H9 (cell line): Measurements from ENCODE around the gene DHRSX. TPM values are rescaled to one million over a fixed set of nuclear protein-coding genes. Genes with fewer than 3 reads are reported as not detected.

Source experiments
- DNase-seq: peaks from one replicate; pipeline ENCODE4 v3.0.0-alpha.2; 2017
- H2AFZ ChIP-seq: one replicate; pipeline ENCODE4 v1.6.1; 2013; ENCODE audit warnings: mild to moderate bottlenecking, low read length, control low read depth, moderate library complexity
- H2AK5ac ChIP-seq: 2 replicates; pipeline ENCODE4 v1.6.1; 2013; ENCODE audit warnings: low read length, control low read depth, mixed read lengths; ENCODE audit not compliant: insufficient read length
- H2BK120ac ChIP-seq: one replicate; pipeline ENCODE4 v1.6.1; 2013; ENCODE audit warnings: low read depth, mild to moderate bottlenecking, low read length, control low read depth, inconsistent platforms; ENCODE audit not compliant: poor library complexity, severe bottlenecking
- H2BK12ac ChIP-seq: 2 replicates; pipeline ENCODE4 v1.6.1; 2013; ENCODE audit warnings: low read length, control low read depth, mixed read lengths, low read depth; ENCODE audit not compliant: insufficient read length
- H2BK15ac ChIP-seq: 2 replicates; pipeline ENCODE4 v1.6.1; 2013; ENCODE audit warnings: low read depth, low read length, control low read depth
- H2BK20ac ChIP-seq: one replicate; pipeline ENCODE4 v1.6.1; 2013; ENCODE audit warnings: low read depth, mild to moderate bottlenecking, low read length, control low read depth, inconsistent platforms; ENCODE audit not compliant: poor library complexity, severe bottlenecking
- H2BK5ac ChIP-seq: 2 replicates; pipeline ENCODE4 v1.6.1; 2013; ENCODE audit warnings: low read length, control low read depth, mixed read lengths; ENCODE audit not compliant: insufficient read length
- H3K14ac ChIP-seq: 2 replicates; pipeline ENCODE4 v1.6.1; 2013; ENCODE audit warnings: low read length, control low read depth; ENCODE audit not compliant: insufficient read depth
- H3K18ac ChIP-seq: 2 replicates; pipeline ENCODE4 v1.6.1; 2013; ENCODE audit warnings: low read depth, mild to moderate bottlenecking, mixed read lengths, low read length, control low read depth; ENCODE audit not compliant: insufficient read length
- H3K23ac ChIP-seq: 2 replicates; pipeline ENCODE4 v1.6.1; 2013; ENCODE audit warnings: low read length, control low read depth, mixed read lengths, low read depth; ENCODE audit not compliant: insufficient read length
- H3K23me2 ChIP-seq: 2 replicates; pipeline ENCODE4 v1.6.1; 2013; ENCODE audit warnings: low read depth, mild to moderate bottlenecking, mixed read lengths, low read length, control low read depth; ENCODE audit not compliant: insufficient read length, poor library complexity, severe bottlenecking
- H3K27ac ChIP-seq: 2 replicates; pipeline ENCODE4 v1.5.1; 2013; ENCODE audit warnings: low read length, control low read depth, mixed read lengths, low read depth; ENCODE audit not compliant: insufficient read length
- H3K27me3 ChIP-seq: 2 replicates; pipeline ENCODE4 v1.6.1; 2013; ENCODE audit warnings: low read length, control low read depth, inconsistent platforms; ENCODE audit not compliant: insufficient read depth
- H3K4ac ChIP-seq: 2 replicates; pipeline ENCODE4 v1.6.1; 2013; ENCODE audit warnings: low read depth, mild to moderate bottlenecking, control low read depth, inconsistent platforms, low read length, moderate library complexity
- H3K4me1 ChIP-seq: 2 replicates; pipeline ENCODE4 v1.6.1; 2013; ENCODE audit warnings: low read length, control low read depth, inconsistent platforms; ENCODE audit not compliant: insufficient read depth
- H3K4me2 ChIP-seq: 2 replicates; pipeline ENCODE4 v1.6.1; 2013; ENCODE audit warnings: low read length, control low read depth, mixed read lengths; ENCODE audit not compliant: insufficient read length, insufficient read depth
- H3K56ac ChIP-seq: 2 replicates; pipeline ENCODE4 v1.6.1; 2013; ENCODE audit warnings: low read depth, mild to moderate bottlenecking, mixed read lengths, low read length, control low read depth; ENCODE audit not compliant: insufficient read length
- H3K79me1 ChIP-seq: 2 replicates; pipeline ENCODE4 v1.6.1; 2013; ENCODE audit warnings: low read depth, mild to moderate bottlenecking, moderate library complexity, low read length, control low read depth, inconsistent platforms; ENCODE audit not compliant: insufficient read depth, poor library complexity, severe bottlenecking
- H3K79me2 ChIP-seq: 2 replicates; pipeline ENCODE4 v1.6.1; 2013; ENCODE audit warnings: low read length, control low read depth, inconsistent platforms; ENCODE audit not compliant: insufficient read depth
- H3K9ac ChIP-seq: 2 replicates; pipeline ENCODE4 v1.6.1; 2013; ENCODE audit warnings: low read length, control low read depth, mixed read lengths; ENCODE audit not compliant: insufficient read length; ENCODE audit errors: extremely low read depth
- H3K9me3 ChIP-seq: one replicate; pipeline ENCODE4 v1.6.1; 2013; ENCODE audit warnings: low read depth, low read length, inconsistent platforms; ENCODE audit not compliant: control insufficient read depth
- H3T11ph ChIP-seq: one replicate; pipeline ENCODE4 v1.6.1; 2013; ENCODE audit warnings: mild to moderate bottlenecking, low read length, control low read depth, inconsistent platforms
- H4K20me1 ChIP-seq: one replicate; pipeline ENCODE4 v1.6.1; 2013; ENCODE audit not compliant: control insufficient read depth, insufficient read length, insufficient read depth
- H4K5ac ChIP-seq: 2 replicates; pipeline ENCODE4 v1.6.1; 2013; ENCODE audit warnings: low read depth, mild to moderate bottlenecking, mixed read lengths, low read length, control low read depth; ENCODE audit not compliant: insufficient read length
- H4K8ac ChIP-seq: replicated peaks from 2 replicates; pipeline ENCODE4 v1.6.1; 2013; ENCODE audit warnings: low read length, control low read depth, mixed read lengths, low read depth; ENCODE audit not compliant: insufficient read length
- H4K91ac ChIP-seq: 2 replicates; pipeline ENCODE4 v1.6.1; 2013; ENCODE audit warnings: low read depth, mild to moderate bottlenecking, moderate library complexity, mixed read lengths, low read length, control low read depth; ENCODE audit not compliant: insufficient read length
- H3K27ac Mint-ChIP-seq, 3 experiments: 2 replicates in 2 of 3; 3 replicates in 1 of 3; pipeline ENCODE4 v1.8.0; 2020 to 2021; ENCODE audit warnings: mixed read lengths in 3 of 3, mild to moderate bottlenecking in 1 of 3, moderate library complexity in 1 of 3
- H3K27me3 Mint-ChIP-seq: 2 replicates; pipeline ENCODE4 v1.8.0; 2021; ENCODE audit warnings: low read depth, mild to moderate bottlenecking, moderate library complexity, mixed read lengths
- H3K36me3 Mint-ChIP-seq, 3 experiments: 2 replicates in 2 of 3; 3 replicates in 1 of 3; pipeline ENCODE4 v1.8.0; 2020 to 2021; ENCODE audit warnings: low read depth in 3 of 3, mixed read lengths in 3 of 3; ENCODE audit not compliant: insufficient read depth in 1 of 3
- H3K4me1 Mint-ChIP-seq, 2 experiments: 2 replicates each; pipeline ENCODE4 v1.8.0; 2020; ENCODE audit warnings: mixed read lengths in 2 of 2
- H3K4me3 Mint-ChIP-seq, 2 experiments: 2 replicates in 1 of 2; 3 replicates in 1 of 2; pipeline ENCODE4 v1.8.0; 2020 to 2021; ENCODE audit warnings: mild to moderate bottlenecking in 2 of 2, mixed read lengths in 2 of 2, moderate library complexity in 1 of 2
- H3K9me3 Mint-ChIP-seq, 2 experiments: 2 replicates in 1 of 2; 3 replicates in 1 of 2; pipeline ENCODE4 v1.8.0; 2020; ENCODE audit warnings: mild to moderate bottlenecking in 2 of 2, mixed read lengths in 2 of 2, moderate library complexity in 1 of 2
- WGBS: extraction: QIAGEN DNeasy Blood & Tissue Kit; methylation state at CpG from one replicate; pipeline ENCODE4 v1.1.7; 2013; ENCODE audit warnings: missing lambda C conversion rate, low lambda C conversion rate, mixed read lengths; ENCODE audit not compliant: insufficient read length; ENCODE audit errors: extremely low coverage; 5-methylcytosine and 5-hydroxymethylcytosine counted together
- total RNA-seq: library from RNA; stranded (reverse); gene quantifications from 2 replicates; pipeline ENCODE4 v1.2.1, GENCODE V29; 2021
- TF ChIP-seq, protein P1 (sequence below): fragments of 200-600 bp; sonication (generic); conservative IDR thresholded peaks from 3 replicates; pipeline ENCODE4 v1.8.0; 2021; ENCODE audit warnings: antibody characterized with exemption, mild to moderate bottlenecking

Gene DHRSX
- total RNA-seq, 1 experiment from 2014 or later, result 44.0 TPM

GRCh38 chrX:2513121-2513664 lies 12.4 kb upstream of the DHRSX start:
- H3K18ac ChIP-seq, result no peak overlapping the region
- TF ChIP-seq, protein P1, sequence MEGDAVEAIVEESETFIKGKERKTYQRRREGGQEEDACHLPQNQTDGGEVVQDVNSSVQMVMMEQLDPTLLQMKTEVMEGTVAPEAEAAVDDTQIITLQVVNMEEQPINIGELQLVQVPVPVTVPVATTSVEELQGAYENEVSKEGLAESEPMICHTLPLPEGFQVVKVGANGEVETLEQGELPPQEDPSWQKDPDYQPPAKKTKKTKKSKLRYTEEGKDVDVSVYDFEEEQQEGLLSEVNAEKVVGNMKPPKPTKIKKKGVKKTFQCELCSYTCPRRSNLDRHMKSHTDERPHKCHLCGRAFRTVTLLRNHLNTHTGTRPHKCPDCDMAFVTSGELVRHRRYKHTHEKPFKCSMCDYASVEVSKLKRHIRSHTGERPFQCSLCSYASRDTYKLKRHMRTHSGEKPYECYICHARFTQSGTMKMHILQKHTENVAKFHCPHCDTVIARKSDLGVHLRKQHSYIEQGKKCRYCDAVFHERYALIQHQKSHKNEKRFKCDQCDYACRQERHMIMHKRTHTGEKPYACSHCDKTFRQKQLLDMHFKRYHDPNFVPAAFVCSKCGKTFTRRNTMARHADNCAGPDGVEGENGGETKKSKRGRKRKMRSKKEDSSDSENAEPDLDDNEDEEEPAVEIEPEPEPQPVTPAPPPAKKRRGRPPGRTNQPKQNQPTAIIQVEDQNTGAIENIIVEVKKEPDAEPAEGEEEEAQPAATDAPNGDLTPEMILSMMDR, result no peak
- Mint-ChIP-seq H3K4me1 (peaks cover 15 to 16% of the 10 kb centered on the region in 2 experiments), H3K9me3 (no peaks in the 10 kb centered on the region; a peak in 1 of 5 replicates), H3K27me3 (peaks cover 2% of the 10 kb centered on the region; the same call in 1 of the 2 replicates), H3K27ac (peak overlapping the region in 1 of 3 experiments; percentile 32; a peak in 1 of 7 replicates), H3K4me3 (no peak overlapping the region), H3K36me3 (peaks cover 0 to 7% (median 0%) of the 10 kb centered on the region in 3 experiments; a peak in 1 of 7 replicates)
- H3K27ac ChIP-seq, result no peak overlapping the region
- no peak overlapping the region for H4K91ac ChIP-seq
- H3T11ph ChIP-seq, result no peak overlapping the region
- H3K79me2 ChIP-seq, result no peaks in the 10 kb centered on the region
- peak overlapping the region; percentile 56; the same call in 1 of the 2 replicates for H3K14ac ChIP-seq
- no peaks in the 10 kb centered on the region for H3K4me1 ChIP-seq
- no peak for DNase-seq
- no peak overlapping the region for H2AK5ac ChIP-seq
- no peak overlapping the region for H2BK120ac ChIP-seq
- H3K4ac ChIP-seq, result no peak overlapping the region
- no peak overlapping the region for H2AFZ ChIP-seq
- H3K56ac ChIP-seq, result no peak overlapping the region
- H3K9ac ChIP-seq, result no peak overlapping the region
- no peaks in the 10 kb centered on the region for H3K79me1 ChIP-seq
- no peak overlapping the region for H3K23ac ChIP-seq
- no peak overlapping the region for H2BK20ac ChIP-seq
- H3K23me2 ChIP-seq, result no peaks in the 10 kb centered on the region
- no peaks in the 10 kb centered on the region for H3K27me3 ChIP-seq
- H4K5ac ChIP-seq, result no peak overlapping the region
- no peak overlapping the region for H2BK5ac ChIP-seq
- H4K8ac ChIP-seq, result no peak overlapping the region
- no peak overlapping the region for H2BK15ac ChIP-seq
- H2BK12ac ChIP-seq, result no peak overlapping the region
- no peaks in the 10 kb centered on the region for H4K20me1 ChIP-seq
- H3K4me2 ChIP-seq, result no peak overlapping the region
- no CpG with 5 or more reads among the region's 6 CpGs for WGBS
- no peaks in the 10 kb centered on the region for H3K9me3 ChIP-seq
